ENCODE measurements around the gene U2SURP.

Gene U2SURP

GRCh38 chr3:142971431-142971830 lies 29.9 kb upstream of the U2SURP start:
- TF ChIP-seq CTCF (IDR thresholded peaks at IDR 0.05), result no peak

GRCh38 chr3:142972092-142972753 lies 29.1 kb upstream of the U2SURP start:
- no peak for TF ChIP-seq CTCF (IDR thresholded peaks at IDR 0.05)

GRCh38 chr3:142973217-142974009 lies 28.0 kb upstream of the U2SURP start:
- TF ChIP-seq CTCF (IDR thresholded peaks at IDR 0.05), result no peak

GRCh38 chr3:142975316-142975995 lies 25.9 kb upstream of the U2SURP start:
- no peak for TF ChIP-seq CTCF (IDR thresholded peaks at IDR 0.05)

- no peak for TF ChIP-seq CTCF (IDR thresholded peaks at IDR 0.05)
Observed at GRCh38 chr3:142976621-142977398, 24.6 kb upstream of the U2SURP start.

GRCh38 chr3:142977399-142977728 lies 24.0 kb upstream of the U2SURP start:
- TF ChIP-seq CTCF (IDR thresholded peaks at IDR 0.05), result no peak

- no peak for TF ChIP-seq CTCF (IDR thresholded peaks at IDR 0.05)
Observed at GRCh38 chr3:142981108-142981507, 20.3 kb upstream of the U2SURP start.

Measured in LNCAP (cell line).